Prostate gland (tissue), 2 donors: ENCODE data around the gene FMN2. TPM values are rescaled to one million over a fixed set of nuclear protein-coding genes. Genes with fewer than 3 reads are reported as not detected.

Source experiments
- DNase-seq: peaks from one replicate; pipeline ENCODE4 v3.0.0-alpha.2; 2019; ENCODE audit warnings: low spot score
- H3K27ac ChIP-seq, 2 donors: fragments of 200-600 bp; sonication (generic); 2 replicates each; pipeline ENCODE4 v1.5.1; 2017 to 2019
- H3K27me3 ChIP-seq: fragments of 200-600 bp; sonication (generic); replicated peaks from 2 replicates; pipeline ENCODE4 v1.5.1; 2019; ENCODE audit not compliant: insufficient read depth
- H3K36me3 ChIP-seq, 2 donors: fragments of 200-600 bp; sonication (generic); 1 replicate in 1 of 2; 2 replicates in 1 of 2; pipeline versions ENCODE4 v1.5.1 to v1.8.1; 2017 to 2019
- H3K4me1 ChIP-seq: fragments of 200-600 bp; sonication (generic); replicated peaks from 2 replicates; pipeline ENCODE4 v1.5.1; 2019
- H3K4me3 ChIP-seq, 2 donors: fragments of 200-600 bp; sonication (generic); 2 replicates each; pipeline ENCODE4 v1.5.1; 2017 to 2019
- H3K9me3 ChIP-seq: fragments of 200-600 bp; sonication (generic); 2 replicates; pipeline ENCODE4 v1.5.1; 2017
- POLR2A ChIP-seq: fragments of 450-650 bp; IDR thresholded peaks from one replicate; pipeline ENCODE4 v1.6.1; 2016; ENCODE audit warnings: antibody characterized with exemption, mild to moderate bottlenecking
- POLR2AphosphoS5 ChIP-seq: sonication (generic); formaldehyde crosslinking; IDR thresholded peaks from one replicate; pipeline ENCODE4 v1.6.1; 2017; ENCODE audit warnings: antibody characterized with exemption
- WGBS: methylation state at CpG from one replicate; pipeline ENCODE4 v1.1.5; 2018; 5-methylcytosine and 5-hydroxymethylcytosine counted together
- intact Hi-C: fragments of 100-400 bp; cut with DNase I; formaldehyde crosslinking; loops from one replicate; pipeline ENCODE4 v1.14.2; 2022
- total RNA-seq, 2 donors: library from RNA; depleted of rRNA; stranded (reverse); fragments of >200 nt; gene quantifications; one replicate each; pipeline ENCODE4 v1.1.0, GENCODE V29; 2016
- TF ChIP-seq, protein P1 (sequence below), 4 experiments: fragments of 200-600 bp in 2 of 4; fragments of 450-650 bp in 2 of 4; sonication (generic) in 2 of 4; IDR thresholded peaks; 1 replicate in 3 of 4; 2 replicates in 1 of 4; pipeline ENCODE4 v1.5.1; 2016 to 2019; ENCODE audit warnings: antibody characterized with exemption in 4 of 4, mild to moderate bottlenecking in 2 of 4, moderate library complexity in 2 of 4

The FMN2 gene
- total RNA-seq, 2 donors from 2014 or later, result 0.27 to 4.8 TPM

DNA sequence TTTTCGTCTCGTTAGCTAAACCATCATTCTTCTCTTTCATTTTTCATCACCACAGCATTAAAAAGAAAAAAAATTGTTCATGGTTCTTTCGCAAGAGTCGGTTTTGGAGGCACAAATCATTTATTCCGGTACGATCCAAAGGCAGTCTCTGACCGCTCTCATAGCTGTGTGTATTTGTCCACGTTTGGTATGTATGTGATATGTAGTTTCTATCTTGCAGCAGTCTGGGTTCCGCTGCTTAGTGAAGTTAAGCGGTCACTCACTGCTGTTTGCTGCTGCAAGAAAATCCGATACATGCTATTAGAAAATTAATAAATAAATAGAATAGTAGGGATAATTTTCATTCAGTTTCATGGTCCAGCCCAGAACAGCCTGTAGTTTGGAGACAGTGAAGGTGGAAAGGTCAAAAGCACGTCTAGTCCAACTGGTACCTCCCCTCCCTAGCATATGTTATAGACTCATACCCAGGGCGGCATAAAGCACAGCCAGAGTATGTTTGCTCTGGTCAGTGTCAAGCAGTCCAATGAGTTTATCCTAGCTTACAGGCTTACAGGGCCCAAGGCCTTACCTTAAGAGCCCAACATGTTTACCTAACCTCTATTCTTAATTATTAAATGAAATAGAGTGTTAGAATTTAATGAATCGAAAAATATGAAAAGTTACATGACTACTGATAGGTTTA is 2.5 kb downstream of the FMN2 start:
- Histone ChIP-seq H3K4me1 (no peaks in the 10 kb centered on the region), H3K4me3 (no peak overlapping the region), H3K9me3 (no peaks in the 10 kb centered on the region), H3K36me3 (no peaks in the 10 kb centered on the region), H3K27me3 (peaks cover 12% of the 10 kb centered on the region), H3K27ac (no peak overlapping the region)
- WGBS, result 94% methylated on average over 14 of the region's 14 CpGs
- TF ChIP-seq POLR2A (no peak), POLR2AphosphoS5 (no peak)
- TF ChIP-seq, protein P1, sequence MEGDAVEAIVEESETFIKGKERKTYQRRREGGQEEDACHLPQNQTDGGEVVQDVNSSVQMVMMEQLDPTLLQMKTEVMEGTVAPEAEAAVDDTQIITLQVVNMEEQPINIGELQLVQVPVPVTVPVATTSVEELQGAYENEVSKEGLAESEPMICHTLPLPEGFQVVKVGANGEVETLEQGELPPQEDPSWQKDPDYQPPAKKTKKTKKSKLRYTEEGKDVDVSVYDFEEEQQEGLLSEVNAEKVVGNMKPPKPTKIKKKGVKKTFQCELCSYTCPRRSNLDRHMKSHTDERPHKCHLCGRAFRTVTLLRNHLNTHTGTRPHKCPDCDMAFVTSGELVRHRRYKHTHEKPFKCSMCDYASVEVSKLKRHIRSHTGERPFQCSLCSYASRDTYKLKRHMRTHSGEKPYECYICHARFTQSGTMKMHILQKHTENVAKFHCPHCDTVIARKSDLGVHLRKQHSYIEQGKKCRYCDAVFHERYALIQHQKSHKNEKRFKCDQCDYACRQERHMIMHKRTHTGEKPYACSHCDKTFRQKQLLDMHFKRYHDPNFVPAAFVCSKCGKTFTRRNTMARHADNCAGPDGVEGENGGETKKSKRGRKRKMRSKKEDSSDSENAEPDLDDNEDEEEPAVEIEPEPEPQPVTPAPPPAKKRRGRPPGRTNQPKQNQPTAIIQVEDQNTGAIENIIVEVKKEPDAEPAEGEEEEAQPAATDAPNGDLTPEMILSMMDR (IDR thresholded peaks at IDR 0.05), result no peak
- DNase-seq, result no peak
- intact Hi-C loops, result no loop called here

DNA sequence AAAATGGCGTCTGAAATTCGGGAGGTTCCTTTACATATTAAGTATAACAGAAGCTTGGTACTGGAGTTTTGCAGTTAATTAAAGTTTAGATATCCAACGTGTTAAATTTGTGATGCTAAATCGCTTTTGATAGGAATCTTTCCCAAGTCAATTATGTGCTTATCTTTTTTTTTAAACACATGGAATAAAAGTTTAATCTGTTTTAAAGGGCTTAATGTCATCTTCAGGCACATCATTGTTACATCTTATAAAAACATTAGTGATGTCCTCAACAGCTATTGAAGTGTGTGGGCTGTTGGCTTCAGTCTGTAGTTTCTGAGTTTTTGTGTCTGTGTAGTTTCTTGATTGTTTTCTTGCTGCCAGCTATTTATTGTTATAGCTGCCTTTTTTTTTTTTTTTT is 5.3 kb downstream of the FMN2 start:
- Histone ChIP-seq H3K9me3 (no peaks in the 10 kb centered on the region), H3K4me3 (no peak overlapping the region), H3K27ac (no peak overlapping the region), H3K36me3 (no peaks in the 10 kb centered on the region), H3K27me3 (peaks cover 12% of the 10 kb centered on the region), H3K4me1 (no peaks in the 10 kb centered on the region)
- DNase-seq, result no peak
- 86% methylated on average over 4 of the region's 4 CpGs for whole genome bisulfite sequencing
- intact Hi-C loops, result no loop called here
- TF ChIP-seq, protein P1 (IDR thresholded peaks at IDR 0.05), result no peak
- no peak for TF ChIP-seq POLR2A
- TF ChIP-seq POLR2AphosphoS5, result no peak

DNA sequence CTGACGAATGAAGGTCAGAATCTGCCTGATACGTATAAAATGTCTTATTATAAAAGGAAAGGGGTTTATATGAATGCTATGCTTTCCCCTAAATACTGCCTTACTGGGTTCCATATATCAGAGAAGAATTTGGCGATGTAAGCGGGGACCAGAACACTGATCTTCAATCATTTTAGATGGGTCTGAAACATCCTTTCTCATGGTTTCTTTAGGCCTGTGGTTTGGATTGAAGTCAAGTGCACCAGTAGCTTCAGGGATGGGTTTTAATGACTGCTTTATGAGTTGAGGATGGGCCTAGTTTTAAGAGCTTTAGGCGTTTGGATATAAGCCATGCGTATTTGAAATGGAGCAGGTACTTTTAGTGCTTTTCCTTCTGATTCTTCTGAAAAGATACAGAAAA is 6.9 kb downstream of the FMN2 start:
- TF ChIP-seq, protein P1 (IDR thresholded peaks at IDR 0.05), result no peak
- TF ChIP-seq POLR2AphosphoS5 (no peak), POLR2A (no peak)
- Histone ChIP-seq H3K9me3 (no peaks in the 10 kb centered on the region), H3K27me3 (peaks cover 1% of the 10 kb centered on the region), H3K4me3 (no peak overlapping the region), H3K36me3 (no peaks in the 10 kb centered on the region), H3K27ac (no peak overlapping the region), H3K4me1 (no peaks in the 10 kb centered on the region)
- no peak for DNase-seq
- whole genome bisulfite sequencing, result 82% methylated on average over 6 of the region's 6 CpGs
- intact Hi-C loops, result no loop called here

DNA sequence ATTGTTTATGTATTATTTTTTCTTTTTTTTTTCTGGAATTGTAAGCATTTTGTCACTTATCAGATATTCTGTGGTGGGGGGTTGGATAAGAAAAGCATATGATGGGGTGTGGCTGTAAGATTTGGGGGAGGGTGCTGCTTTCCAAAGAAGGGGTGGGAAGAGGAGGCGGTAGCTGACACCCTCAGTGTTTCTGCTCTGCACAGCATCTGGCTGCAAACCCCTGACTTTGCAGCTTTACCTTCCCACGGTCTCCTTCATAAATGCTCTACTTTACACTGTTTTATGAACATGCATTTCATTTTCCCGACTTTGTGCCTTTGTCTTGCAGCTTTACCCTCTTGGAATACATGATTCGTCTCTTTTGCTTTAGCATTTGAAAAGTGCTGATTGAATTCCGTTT is 7.6 kb downstream of the FMN2 start:
- WGBS, result 65% methylated on average over 5 of the region's 5 CpGs
- Histone ChIP-seq H3K27ac (no peak overlapping the region), H3K4me1 (no peaks in the 10 kb centered on the region), H3K9me3 (no peaks in the 10 kb centered on the region), H3K36me3 (no peaks in the 10 kb centered on the region), H3K4me3 (no peak overlapping the region), H3K27me3 (no peaks in the 10 kb centered on the region)
- intact Hi-C loops, result no loop called here
- DNase-seq, result no peak
- TF ChIP-seq, protein P1 (IDR thresholded peaks at IDR 0.05), result no peak
- TF ChIP-seq POLR2AphosphoS5, result no peak
- no peak for TF ChIP-seq POLR2A

DNA sequence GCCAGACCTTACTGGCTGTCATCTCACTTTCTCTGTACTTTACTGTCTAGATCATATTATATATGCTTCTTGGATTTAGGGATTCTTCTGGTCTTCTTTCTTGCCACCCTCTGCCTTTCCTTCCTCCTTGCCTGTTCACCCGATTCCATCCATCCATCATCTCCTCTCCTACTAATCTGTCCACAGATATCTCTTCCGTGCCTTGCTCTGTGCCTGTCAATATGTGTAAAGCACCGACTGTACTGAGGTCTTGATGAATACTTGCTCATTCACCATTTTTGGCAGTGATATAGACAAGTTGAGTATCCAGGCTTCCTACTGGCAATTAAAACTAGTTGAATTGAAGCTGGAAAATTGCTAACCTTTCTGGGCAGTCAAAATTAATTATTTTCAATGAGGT is 8.1 kb downstream of the FMN2 start:
- intact Hi-C loops, result no loop called here
- H3K4me1 ChIP-seq, result no peaks in the 10 kb centered on the region
- WGBS, result 75% methylated on average over 3 of the region's 3 CpGs
- no peak for DNase-seq
- H3K27ac ChIP-seq, result no peak overlapping the region
- H3K36me3 ChIP-seq, result no peaks in the 10 kb centered on the region
- no peaks in the 10 kb centered on the region for H3K9me3 ChIP-seq
- H3K27me3 ChIP-seq, result no peaks in the 10 kb centered on the region
- TF ChIP-seq, protein P1 (IDR thresholded peaks at IDR 0.05), result no peak
- TF ChIP-seq POLR2AphosphoS5 (no peak), POLR2A (no peak)
- H3K4me3 ChIP-seq, result no peak overlapping the region
